Embryonic facial prominence (tissue), 1 donor: Measurements from ENCODE around the gene SLC19A1.

Source experiments
- DNase-seq: peaks from one replicate; pipeline ENCODE4 v3.0.0-alpha.2; 2016; ENCODE audit errors: extremely low spot score

The SLC19A1 gene

GRCh38 chr21:45558044-45558721 is 15.9 kb upstream of the SLC19A1 start:
- no peak for DNase-seq

- DNase-seq, result no peak
Measured at GRCh38 chr21:45557616-45558043, 15.4 kb upstream of the SLC19A1 start.

- no peak for DNase-seq
Measured at GRCh38 chr21:45556645-45557615, 14.7 kb upstream of the SLC19A1 start.

GRCh38 chr21:45556302-45556644 is 14.0 kb upstream of the SLC19A1 start:
- DNase-seq, result no peak

GRCh38 chr21:45555557-45556301 is 13.5 kb upstream of the SLC19A1 start:
- peak; percentile 63 for DNase-seq

- no peak for DNase-seq
Measured at GRCh38 chr21:45555251-45555556, 13.0 kb upstream of the SLC19A1 start.

- DNase-seq, result no peak
Measured at GRCh38 chr21:45554477-45555175, 12.4 kb upstream of the SLC19A1 start.

GRCh38 chr21:45552696-45553391 is 10.6 kb upstream of the SLC19A1 start:
- no peak for DNase-seq

- DNase-seq, result no peak
Measured at GRCh38 chr21:45551783-45552695, 9.8 kb upstream of the SLC19A1 start.

- no peak for DNase-seq
Measured at GRCh38 chr21:45551316-45551715, 9.1 kb upstream of the SLC19A1 start.

GRCh38 chr21:45550522-45551210 is 8.4 kb upstream of the SLC19A1 start:
- no peak for DNase-seq

GRCh38 chr21:45549626-45550463 is 7.6 kb upstream of the SLC19A1 start:
- DNase-seq, result no peak

- no peak for DNase-seq
Measured at GRCh38 chr21:45548711-45549491, 6.7 kb upstream of the SLC19A1 start.

- DNase-seq, result no peak
Measured at GRCh38 chr21:45547545-45547900, 5.3 kb upstream of the SLC19A1 start.

- no peak for DNase-seq
Measured at GRCh38 chr21:45546636-45547544, 4.7 kb upstream of the SLC19A1 start.

GRCh38 chr21:45545691-45546531 is 3.7 kb upstream of the SLC19A1 start:
- no peak for DNase-seq
